T-helper 1 cell treated with Interleukin-12 subunit alpha and Interleukin-12 subunit beta and Interleukin-4 antibody, amounts not matched to agents 30 ng/mL and 1 ng/mL, for 36 hours (primary cell): ENCODE measurements around the gene PLA2G4A. TPM values are rescaled to one million over a fixed set of nuclear protein-coding genes. Genes with fewer than 3 reads are reported as not detected.

Experiments
- intact Hi-C: fragments of 100-400 bp; cut with micrococcal nuclease; formaldehyde crosslinking; loops from one replicate; pipeline ENCODE4 v1.15.1; 2024
- total RNA-seq: library from RNA; stranded (reverse); gene quantifications from 2 replicates; pipeline ENCODE4 v1.2.3, GENCODE V29; 2022

The PLA2G4A gene
- total RNA-seq, 1 donor from 2014 or later = not detected

DNA sequence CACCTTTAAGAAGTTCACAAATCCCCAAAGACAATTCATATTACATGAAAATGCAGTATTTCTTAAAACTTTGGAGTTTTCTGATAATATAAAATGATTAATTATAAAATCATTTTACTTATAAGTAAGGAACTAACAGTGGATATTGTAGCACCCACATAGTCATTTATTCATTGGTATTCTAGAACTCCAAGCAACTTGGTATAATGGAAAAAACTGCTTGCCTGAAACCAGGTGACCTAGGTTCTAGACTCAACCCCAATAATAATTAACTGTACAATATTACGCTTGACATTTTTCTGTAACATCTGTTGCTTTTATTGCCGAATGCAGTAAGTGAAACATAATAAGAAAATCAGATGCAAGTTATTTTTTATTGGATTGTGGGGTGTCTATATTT, 2.4 kb downstream of the PLA2G4A start:
- intact Hi-C loops = no loop called here

DNA sequence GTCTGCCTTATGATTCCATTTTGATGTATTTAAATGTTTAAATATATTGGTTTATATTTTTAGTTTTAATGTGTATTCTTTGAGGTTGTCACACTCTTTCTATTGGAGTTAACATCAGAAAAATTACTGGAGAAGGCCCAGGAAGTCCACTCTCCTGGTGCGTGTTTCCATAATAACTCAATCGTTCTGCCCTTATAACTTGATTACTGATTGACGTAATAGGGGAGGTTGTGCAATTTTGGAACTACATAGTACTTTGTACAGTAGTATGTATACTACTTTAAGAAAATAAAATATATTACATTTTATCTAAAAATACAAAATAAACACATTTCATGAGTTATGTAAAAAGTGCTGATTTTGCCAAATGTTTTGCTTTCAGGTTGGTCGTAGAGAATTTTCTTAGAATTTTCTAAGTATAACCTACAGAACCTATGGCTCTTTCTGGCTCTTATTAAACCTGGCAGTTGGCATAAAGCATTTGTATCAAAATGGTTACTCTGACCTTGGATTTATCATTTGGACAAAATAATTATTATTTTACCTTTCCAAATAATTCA, 5.7 kb downstream of the PLA2G4A start:
- intact Hi-C loops = no loop called here

DNA sequence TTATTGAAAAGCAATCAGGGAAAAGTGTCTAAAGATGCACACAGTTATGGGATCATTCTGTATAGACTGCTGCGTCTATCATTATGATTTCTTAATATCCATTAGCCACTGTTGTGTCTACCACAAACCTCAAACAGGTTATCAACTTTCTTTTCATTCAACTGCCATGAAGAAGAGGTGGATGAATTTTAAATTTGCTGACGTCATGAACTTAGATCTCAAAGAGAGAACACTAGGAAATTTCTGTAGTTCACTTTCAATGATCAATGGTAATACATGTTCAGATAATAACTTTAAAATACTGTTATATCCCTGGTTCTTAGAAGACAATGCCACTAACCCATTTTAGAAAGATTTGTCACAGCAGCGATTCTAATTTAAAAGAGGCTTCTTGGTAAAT, 6.7 kb downstream of the PLA2G4A start:
- intact Hi-C loops = no loop called here

DNA sequence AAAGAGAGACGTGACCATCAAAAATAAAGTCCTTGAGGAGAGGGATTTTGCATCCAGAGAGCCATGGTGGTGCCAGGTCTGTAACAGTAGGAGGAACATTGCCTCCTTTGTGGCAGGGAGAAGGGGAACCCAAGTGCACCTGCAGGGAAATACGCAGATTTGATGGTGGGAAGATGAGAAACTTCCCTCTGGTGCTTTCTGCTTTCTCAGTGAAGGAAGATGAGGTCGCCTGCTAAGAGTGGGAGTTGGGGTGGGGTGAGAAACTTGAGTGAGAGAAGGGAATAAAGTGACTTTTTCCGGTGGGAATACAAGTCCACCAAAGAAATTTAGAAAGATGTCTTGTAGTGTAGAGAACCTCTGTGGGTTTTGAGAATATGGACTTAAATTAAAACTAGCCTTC, 9.1 kb downstream of the PLA2G4A start:
- intact Hi-C loops = no loop called here

- intact Hi-C loops = no loop called here
Observed at GRCh38 chr1:186838380-186839040, 9.8 kb downstream of the PLA2G4A start.

GRCh38 chr1:186839041-186839400, 10.3 kb downstream of the PLA2G4A start:
- intact Hi-C loops = no loop called here

DNA sequence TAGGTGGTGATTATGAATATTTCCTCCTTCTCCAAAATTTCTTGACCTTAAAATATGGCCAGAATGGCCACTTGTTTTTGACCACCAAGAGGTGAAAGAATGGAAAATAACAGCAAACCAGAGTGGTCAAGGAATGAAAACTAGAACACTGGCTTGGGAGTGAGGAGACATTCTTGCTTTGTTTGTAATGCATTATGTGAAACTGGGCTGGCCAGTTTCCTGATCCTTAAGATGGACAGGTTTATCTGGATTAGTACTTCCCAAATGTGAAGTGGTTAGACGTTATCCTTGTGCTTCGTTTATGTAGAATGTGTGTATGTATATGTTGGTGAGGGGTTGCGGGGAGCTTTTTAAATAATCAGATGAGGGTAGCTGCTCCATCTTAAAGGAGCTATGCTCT, 12.8 kb downstream of the PLA2G4A start:
- intact Hi-C loops = no loop called here

DNA sequence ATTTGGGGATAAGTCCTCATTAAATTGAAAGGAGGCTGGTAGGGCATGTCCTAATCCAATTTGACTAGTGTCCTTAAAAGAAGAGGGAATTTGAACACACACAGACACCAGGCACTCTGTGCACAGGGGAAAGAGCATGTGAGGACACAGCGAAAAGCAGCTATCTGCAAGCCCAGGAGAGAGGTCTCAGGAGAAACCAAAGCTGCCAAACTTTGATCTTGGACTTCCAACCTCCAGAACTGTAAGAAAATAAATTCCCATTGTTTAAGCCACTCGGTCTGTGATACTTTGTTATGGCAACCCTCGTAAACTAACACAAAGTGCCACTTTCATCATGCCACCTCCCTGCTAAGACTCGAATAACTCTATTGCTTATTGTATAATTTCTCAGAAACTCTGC, 13.8 kb downstream of the PLA2G4A start:
- intact Hi-C loops = no loop called here

DNA sequence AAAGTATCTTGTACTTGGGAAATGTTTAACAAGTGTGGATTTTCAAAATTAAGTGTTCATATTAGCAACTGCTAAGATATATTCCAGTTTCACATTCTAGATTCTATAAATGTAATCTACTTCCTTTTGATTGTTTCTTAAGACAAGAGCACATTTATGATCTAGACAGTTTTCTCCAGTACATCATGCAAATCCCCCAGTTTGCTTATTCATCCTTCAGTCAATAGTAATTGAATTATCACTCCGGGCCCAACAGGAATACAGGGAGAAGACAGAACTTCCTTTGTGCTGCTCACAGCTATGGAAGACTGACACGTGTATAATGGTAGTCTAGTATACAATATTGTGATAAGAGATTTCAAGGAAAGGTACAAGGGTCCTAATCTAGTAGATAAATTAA, 14.5 kb downstream of the PLA2G4A start:
- intact Hi-C loops = no loop called here

DNA sequence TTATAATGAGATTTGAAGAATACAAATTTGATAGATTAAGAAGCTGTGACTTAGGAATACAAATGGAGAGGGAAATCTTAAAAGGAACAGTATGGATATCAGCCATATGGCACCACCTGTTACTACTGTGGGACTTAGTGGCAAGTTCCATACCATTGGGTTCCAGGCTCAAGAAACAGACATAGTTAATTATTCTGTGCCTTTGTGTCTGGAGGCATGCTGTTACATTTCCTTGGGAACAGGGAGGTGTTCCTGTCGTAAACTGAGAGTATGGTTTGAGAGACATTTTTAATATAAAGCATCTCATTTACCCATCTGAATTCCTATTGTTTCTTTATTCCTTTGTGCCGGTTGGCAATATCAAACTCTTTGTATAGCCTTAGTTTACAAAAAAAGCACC, 15.2 kb downstream of the PLA2G4A start:
- intact Hi-C loops = no loop called here

GRCh38 chr1:186845576-186846210, 16.9 kb downstream of the PLA2G4A start:
- intact Hi-C loops = no loop called here

GRCh38 chr1:186848509-186849130, 19.9 kb downstream of the PLA2G4A start:
- intact Hi-C loops = no loop called here

DNA sequence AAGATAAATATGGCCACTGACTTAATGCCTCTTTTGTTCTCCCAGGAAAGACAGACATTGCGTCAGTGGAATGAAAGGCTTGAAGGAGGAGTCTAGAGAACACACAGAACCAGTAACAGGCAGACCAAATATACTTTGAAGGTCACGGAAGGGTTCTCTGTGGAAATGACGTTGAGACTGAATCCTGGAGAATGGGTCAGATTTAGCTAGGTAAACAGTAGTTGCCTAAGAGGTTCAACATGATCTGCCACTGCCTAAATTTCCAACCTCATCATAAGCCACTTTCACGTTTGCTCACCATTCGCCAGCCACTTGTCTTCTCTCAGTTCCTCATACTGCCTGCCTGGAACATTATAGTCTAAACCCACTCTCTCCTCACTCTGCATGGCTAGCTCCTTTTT, 20.5 kb downstream of the PLA2G4A start:
- intact Hi-C loops = no loop called here

DNA sequence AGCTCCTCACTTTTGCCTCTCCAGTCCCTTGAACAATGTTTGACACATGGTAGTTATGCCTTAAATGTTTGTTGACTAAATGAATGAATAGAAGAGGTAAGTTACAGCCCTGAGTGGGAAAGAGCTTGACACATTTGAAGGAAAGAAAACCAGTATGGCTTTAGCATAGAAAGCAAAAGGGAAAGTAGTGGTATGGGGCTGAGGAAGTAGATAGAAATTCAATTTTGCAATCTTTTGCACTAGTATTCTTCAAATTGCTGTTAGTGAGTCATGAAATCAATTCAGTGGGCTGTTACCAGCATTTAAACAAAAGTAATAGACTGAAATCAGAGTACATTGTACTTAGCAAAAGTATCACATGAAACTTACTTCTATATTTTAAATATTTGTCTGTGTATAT, 21.1 kb downstream of the PLA2G4A start:
- intact Hi-C loops = no loop called here

GRCh38 chr1:186854102-186854501, 25.4 kb downstream of the PLA2G4A start:
- intact Hi-C loops = no loop called here

GRCh38 chr1:186858923-186859322, 30.2 kb downstream of the PLA2G4A start:
- intact Hi-C loops = no loop called here

- intact Hi-C loops = no loop called here
Observed at GRCh38 chr1:186859995-186860394, 31.2 kb downstream of the PLA2G4A start.

DNA sequence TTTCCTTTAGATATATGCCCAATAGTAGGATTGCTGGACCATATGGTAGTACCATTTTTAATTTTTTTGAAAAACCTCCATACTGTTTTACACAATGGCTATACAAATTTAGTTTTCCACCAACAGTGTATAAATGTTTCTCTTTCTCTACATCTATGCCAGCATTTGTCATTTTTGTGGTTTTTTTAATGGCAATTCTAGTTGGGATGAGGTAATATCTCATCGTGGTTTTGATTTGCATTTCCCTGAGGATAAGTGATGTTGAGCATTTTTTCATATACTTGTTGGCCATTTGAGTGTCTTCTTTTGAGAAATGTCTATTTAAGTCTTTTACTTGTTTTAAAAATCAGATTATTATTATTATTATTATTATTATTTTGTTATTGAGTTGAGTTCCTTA, 35.5 kb downstream of the PLA2G4A start:
- intact Hi-C loops = no loop called here

DNA sequence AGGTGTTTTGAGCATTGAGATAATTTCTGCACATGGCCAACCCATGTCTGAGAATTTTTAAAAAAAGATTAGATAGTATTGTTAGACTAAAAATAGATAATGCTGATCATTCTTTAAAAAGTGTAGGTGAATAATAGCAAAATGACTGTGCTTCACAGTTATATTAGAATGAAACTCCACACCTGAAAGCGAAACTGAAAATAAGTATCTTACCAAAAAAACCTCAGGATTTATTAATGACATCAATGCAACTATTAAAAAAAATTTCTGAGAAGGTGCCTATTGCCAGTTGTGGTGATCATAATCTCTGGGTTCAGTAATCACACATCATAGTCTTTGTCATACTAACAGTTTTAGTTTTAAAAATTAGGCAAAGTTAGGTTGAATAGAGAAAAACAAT, 36.5 kb downstream of the PLA2G4A start:
- intact Hi-C loops = no loop called here

- intact Hi-C loops = no loop called here
Observed at GRCh38 chr1:186865857-186866256, 37.1 kb downstream of the PLA2G4A start.

GRCh38 chr1:186869526-186870228, 40.9 kb downstream of the PLA2G4A start:
- intact Hi-C loops = no loop called here

DNA sequence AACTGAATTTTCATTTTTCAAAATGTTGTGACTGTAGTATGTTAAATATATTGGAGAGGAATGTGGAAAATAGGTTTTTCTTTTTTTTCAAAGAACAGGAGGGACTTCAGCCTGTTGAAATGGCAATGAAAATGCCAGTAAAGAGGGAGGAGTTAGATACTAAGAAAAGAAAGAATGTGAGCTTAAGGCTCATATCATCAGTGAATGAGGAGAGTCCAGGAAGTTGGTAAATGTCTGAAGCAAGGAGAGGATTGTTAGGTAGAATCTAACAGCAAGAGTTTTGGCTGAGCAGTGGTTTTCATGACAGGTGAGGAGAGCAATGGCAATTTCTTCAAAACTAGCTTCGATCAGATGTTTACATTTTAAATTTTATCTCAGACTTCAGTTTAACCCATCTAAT, 43.0 kb downstream of the PLA2G4A start:
- intact Hi-C loops = no loop called here
